Aorta (tissue), 5 donors: ENCODE measurements around the gene GNAI3. TPM values are rescaled to one million over a fixed set of nuclear protein-coding genes. Genes with fewer than 3 reads are reported as not detected.

ENCODE experiments used
- ATAC-seq: fragments of 200-7000 bp; cut with Tn5 transposase; one replicate; pipeline ENCODE4 v1.9.1; 2022; ENCODE audit warnings: moderate library complexity; ENCODE audit not compliant: low FRiP score
- DNase-seq, 2 donors: peaks; one replicate each; pipeline ENCODE4 v3.0.0-alpha.2; 2020
- H3K27ac ChIP-seq, 2 donors: one replicate each; pipeline ENCODE4 v1.5.1; 2013; ENCODE audit warnings: low read length in 2 of 2, mild to moderate bottlenecking in 2 of 2, moderate library complexity in 2 of 2, control low read depth in 1 of 2, inconsistent platforms in 1 of 2, low read depth in 1 of 2
- H3K27me3 ChIP-seq, 2 donors: one replicate each; pipeline ENCODE4 v1.6.1; 2013; ENCODE audit warnings: control low read depth in 1 of 2, low read length in 1 of 2, mild to moderate bottlenecking in 1 of 2, moderate library complexity in 1 of 2; ENCODE audit not compliant: insufficient read depth in 2 of 2, control insufficient read depth in 1 of 2
- H3K36me3 ChIP-seq, 2 donors: one replicate each; pipeline ENCODE4 v1.6.1; 2013; ENCODE audit warnings: control low read depth in 1 of 2, low read length in 1 of 2, mild to moderate bottlenecking in 1 of 2; ENCODE audit not compliant: insufficient read depth in 2 of 2, control insufficient read depth in 1 of 2
- H3K4me1 ChIP-seq, 2 donors: one replicate each; pipeline ENCODE4 v1.6.1; 2013; ENCODE audit warnings: low read length in 2 of 2, control low read depth in 1 of 2, mild to moderate bottlenecking in 1 of 2, moderate library complexity in 1 of 2; ENCODE audit not compliant: insufficient read depth in 2 of 2, control insufficient read depth in 1 of 2
- H3K4me3 ChIP-seq, 2 donors: one replicate each; pipeline ENCODE4 v1.5.1; 2013; ENCODE audit warnings: low read length in 2 of 2, control low read depth in 1 of 2, mild to moderate bottlenecking in 1 of 2
- H3K9me3 ChIP-seq: one replicate; pipeline ENCODE4 v1.6.1; 2013; ENCODE audit warnings: mild to moderate bottlenecking, low read length; ENCODE audit not compliant: control insufficient read depth
- WGBS, 2 donors: extraction: QIAGEN DNeasy Blood & Tissue Kit; methylation state at CpG; one replicate each; pipeline ENCODE4 v1.1.7; 2013; 5-methylcytosine and 5-hydroxymethylcytosine counted together
- intact Hi-C, 2 donors: fragments of 100-400 bp; cut with DNase I; formaldehyde crosslinking; loops; one replicate each; pipeline versions ENCODE4 v1.14.2 to v1.15.0; 2022
- long read RNA-seq, 2 donors: library from polyadenylated mRNA; unstranded; transcript quantifications; one replicate each; pipeline ENCODE4 v2.0.0, GENCODE V29; 2020 to 2021
- polyA plus RNA-seq, 2 donors: library from polyadenylated mRNA; stranded (reverse); fragments of 200-250 nt; gene quantifications; one replicate each; pipeline ENCODE4 v1.2.3, GENCODE V29; 2013
- total RNA-seq, 2 donors: library from RNA; stranded (reverse); fragmentation: NEBNext Ultra II Directional; extraction: Animal tissue kit (Norgen Biotek cat#: 25700); gene quantifications; one replicate each; pipeline ENCODE4 v1.2.1, GENCODE V29; 2021
- donor health status: healthy with polysubstance abuse.
- donor health status: Bipolar disorder and iron deficiency.
- donor health status: DM: no; HTN: no; CAD: no.
- donor health status: DM: no; HTN: no; CAD: no.
- donor health status: DM: yes; HTN: yes; CAD: no.

Gene GNAI3
- 1 to 10 TPM; 7.0 to 8.2 TPM for total RNA-seq
- 1 to 10 TPM; 3.0 to 3.3 TPM for polyA plus RNA-seq
- long read RNA-seq, donor 1, full-length matches to known transcripts = 275 of 293 reads
- long read RNA-seq, donor 1, partial matches to known transcripts = 8 of 293 reads
- long read RNA-seq, donor 1, other reads (novel, unspliced or antisense) = 10 of 293 reads
- long read RNA-seq, donor 2, full-length matches to known transcripts = 47 of 53 reads
- long read RNA-seq, donor 2, partial matches to known transcripts = 3 of 53 reads
- long read RNA-seq, donor 2, other reads (novel, unspliced or antisense) = 3 of 53 reads

GRCh38 chr1:109548321-109549267 is at the start of gene GNAI3:
TSS of gene GNAI3 (plus strand) at chr1:109548615. CDS start at chr1:109548721, 106 bp downstream.
- Histone ChIP-seq H3K4me3 (peak within 1 kb of the TSS; percentile 83 to 96), H3K27me3 (no peaks in the 10 kb centered on the region), H3K36me3 (no peaks in the 10 kb centered on the region), H3K9me3 (no peaks in the 10 kb centered on the region), H3K4me1 (no peaks in the 10 kb centered on the region), H3K27ac (peak within 1 kb of the TSS; percentile 67 to 97)
- peak; percentile 98 for ATAC-seq
- peak; percentile 99 for DNase-seq
- WGBS, 2 donors = 0% methylated on average over 67 to 68 of the region's 68 CpGs
- intact Hi-C loops = loop anchor here (2.0 to 10.0 kb wide), 3 partner anchors 72 to 436 kb away; partner anchors contain the start of genes AHCYL1 (in 1 of the 2) and GSTM1 (in 1 of the 2)

GRCh38 chr1:109499081-109499480 is 49.3 kb upstream of the GNAI3 start:
- DNase-seq (no peak), ATAC-seq (no peak)
- Histone ChIP-seq H3K4me3 (no peak overlapping the region), H3K36me3 (peaks cover 0 to 4% of the 10 kb centered on the region in 2 donors), H3K9me3 (no peaks in the 10 kb centered on the region), H3K27me3 (no peaks in the 10 kb centered on the region), H3K27ac (peak overlapping the region in 1 of 2 donors; percentile 59), H3K4me1 (peaks cover 0 to 3% of the 10 kb centered on the region in 2 donors)
- 33 to 37% methylated on average over 7 of the region's 7 CpGs for WGBS, 2 donors
- intact Hi-C loops = loop anchor here in 1 of 2 donors (2.0 kb wide), 1 partner anchor 34 kb away; no protein-coding TSS in a partner anchor

GRCh38 chr1:109499661-109500536 is 48.5 kb upstream of the GNAI3 start:
- Histone ChIP-seq H3K9me3 (no peaks in the 10 kb centered on the region), H3K27ac (peak overlapping the region in 1 of 2 donors; percentile 86), H3K4me3 (no peak overlapping the region), H3K36me3 (peaks cover 0 to 4% of the 10 kb centered on the region in 2 donors), H3K27me3 (no peaks in the 10 kb centered on the region), H3K4me1 (peaks cover 0 to 3% of the 10 kb centered on the region in 2 donors)
- ATAC-seq = no peak
- DNase-seq = no peak
- intact Hi-C loops = loop anchor here (2.0 to 5.0 kb wide), 2 partner anchors 33 to 112 kb away; no protein-coding TSS in a partner anchor
- 57 to 65% methylated on average over 4 of the region's 4 CpGs for WGBS, 2 donors

GRCh38 chr1:109500941-109501381 is 47.5 kb upstream of the GNAI3 start:
- Histone ChIP-seq H3K27me3 (no peaks in the 10 kb centered on the region), H3K4me3 (no peak overlapping the region), H3K9me3 (no peaks in the 10 kb centered on the region), H3K36me3 (peaks cover 0 to 2% of the 10 kb centered on the region in 2 donors), H3K27ac (peak overlapping the region in 1 of 2 donors; percentile 86), H3K4me1 (peaks cover 0 to 3% of the 10 kb centered on the region in 2 donors)
- no peak for DNase-seq
- intact Hi-C loops = loop anchor here in 1 of 2 donors (5.0 kb wide), 1 partner anchor 111 kb away; no protein-coding TSS in a partner anchor
- ATAC-seq = no peak
- WGBS, 2 donors = 5% methylated on average over 5 of the region's 5 CpGs

GRCh38 chr1:109501644-109502363 is 46.6 kb upstream of the GNAI3 start:
- ATAC-seq (no peak), DNase-seq (no peak)
- Histone ChIP-seq H3K4me3 (no peak overlapping the region), H3K4me1 (peaks cover 0 to 3% of the 10 kb centered on the region in 2 donors), H3K36me3 (no peaks in the 10 kb centered on the region), H3K27me3 (no peaks in the 10 kb centered on the region), H3K27ac (peak overlapping the region in 1 of 2 donors; percentile 73), H3K9me3 (no peaks in the 10 kb centered on the region)
- intact Hi-C loops = loop anchor here in 1 of 2 donors (5.0 kb wide), 1 partner anchor 110 kb away; no protein-coding TSS in a partner anchor
- WGBS, 2 donors = 50 to 55% methylated on average over 5 of the region's 5 CpGs

GRCh38 chr1:109502364-109502851 is 46.0 kb upstream of the GNAI3 start:
- no peaks in the 10 kb centered on the region for H3K36me3 ChIP-seq
- WGBS, 2 donors = 67 to 78% methylated on average over 3 of the region's 3 CpGs
- no peak for ATAC-seq
- H3K4me1 ChIP-seq = peaks cover 0 to 3% of the 10 kb centered on the region in 2 donors
- no peak overlapping the region for H3K4me3 ChIP-seq
- peak overlapping the region in 1 of 2 donors; percentile 73 for H3K27ac ChIP-seq
- no peaks in the 10 kb centered on the region for H3K27me3 ChIP-seq
- no peaks in the 10 kb centered on the region for H3K9me3 ChIP-seq
- intact Hi-C loops = loop anchor here in 1 of 2 donors (5.0 kb wide), 1 partner anchor 110 kb away; no protein-coding TSS in a partner anchor
- no peak for DNase-seq

- DNase-seq (no peak), ATAC-seq (no peak)
- no peaks in the 10 kb centered on the region for H3K27me3 ChIP-seq
- no peak overlapping the region for H3K27ac ChIP-seq
- no peaks in the 10 kb centered on the region for H3K9me3 ChIP-seq
- no peak overlapping the region for H3K4me3 ChIP-seq
- H3K4me1 ChIP-seq = peaks cover 0 to 3% of the 10 kb centered on the region in 2 donors
- no peaks in the 10 kb centered on the region for H3K36me3 ChIP-seq
- intact Hi-C loops = loop anchor here in 1 of 2 donors (5.0 kb wide), 1 partner anchor 108 kb away; no protein-coding TSS in a partner anchor
- 81 to 82% methylated on average over 5 of the region's 5 CpGs for WGBS, 2 donors
These were observed 44.5 kb upstream of the GNAI3 start for GRCh38 chr1:109503935-109504334.
